HepG2 (cell line): ENCODE measurements around the gene TBX3. TPM values are rescaled to one million over a fixed set of nuclear protein-coding genes. Genes with fewer than 3 reads are reported as not detected.
A peak's percentile ranks its signal among the peaks of the same experiment; 100 is the strongest.

Source experiments
- ATAC-seq: fragments of 200-7000 bp; cut with Tn5 transposase; 3 replicates; pipeline ENCODE4 v1.9.1; 2020; ENCODE audit warnings: mild to moderate bottlenecking, moderate library complexity
- BruUV-seq: library from RNA; stranded (reverse); fragments of 400-500 nt; replicated peaks from 2 replicates; lab custom pipeline; 2021; lab: Mats Ljungman, UMichigan
- CTCF ChIA-PET: fragments of 300-600 bp; formaldehyde crosslinking; extraction: SDS; loops from one replicate; lab custom pipeline; 2021; ENCODE audit warnings: low total read pairs, inconsistent platforms, low intra/inter-chr PET ratio; lab: Yijun Ruan, JAX
- POLR2A ChIA-PET: fragments of 350-600 bp; sonication (Branson Sonifier 250); formaldehyde crosslinking; loops from one replicate; lab custom pipeline; 2020; ENCODE audit warnings: antibody characterized with exemption, inconsistent platforms; lab: Yijun Ruan, JAX
- DNase-seq: peaks from one replicate; pipeline ENCODE4 v3.0.0-alpha.2; 2015; ENCODE audit warnings: low spot score
- FAIRE-seq: peaks from 3 replicates; lab custom pipeline; 2011; peaks lifted over from hg19 to GRCh38; lab: Jason Lieb, UNC
- H2AFZ ChIP-seq: one replicate; pipeline ENCODE4 v1.6.1; 2011; ENCODE audit warnings: low read length, inconsistent platforms
- H3K27ac ChIP-seq: fragments of 300-600 bp; 3 replicates; pipeline ENCODE4 v1.8.0; 2011; ENCODE audit warnings: mixed run types, mild to moderate bottlenecking, mixed read lengths, low read length, inconsistent platforms; ENCODE audit not compliant: insufficient read depth; ENCODE audit errors: extremely low read length
- H3K27me3 ChIP-seq, 2 experiments: fragments of 200-600 bp in 1 of 2; 2 replicates in 1 of 2; 3 replicates in 1 of 2; pipeline versions ENCODE4 v1.6.0 to v1.8.0; 2011; ENCODE audit warnings: low read length in 2 of 2, mild to moderate bottlenecking in 2 of 2, moderate library complexity in 2 of 2, inconsistent platforms in 1 of 2; ENCODE audit not compliant: insufficient read depth in 2 of 2, control insufficient read depth in 1 of 2
- H3K36me3 ChIP-seq, 2 experiments: fragments of 200-600 bp in 1 of 2; replicated peaks in 1 of 2; 2 replicates in 1 of 2; 3 replicates in 1 of 2; pipeline versions ENCODE4 v1.5.1 to v1.8.0; 2011; ENCODE audit warnings: low read length in 2 of 2, inconsistent platforms in 1 of 2; ENCODE audit not compliant: insufficient read depth in 2 of 2, control insufficient read depth in 1 of 2
- H3K4me1 ChIP-seq: 2 replicates; pipeline ENCODE4 v1.5.1; 2012; ENCODE audit warnings: low read length, inconsistent platforms; ENCODE audit not compliant: insufficient read depth
- H3K4me2 ChIP-seq: 2 replicates; pipeline ENCODE4 v1.6.0; 2011; ENCODE audit warnings: low read depth, low read length, inconsistent platforms
- H3K4me3 ChIP-seq, 3 experiments: fragments of 200-600 bp in 1 of 3; sonication (generic), shearing (Covaris generic) in 1 of 3; replicated peaks in 1 of 3; 2 replicates each; pipeline ENCODE4 v1.5.1; 2011 to 2016; ENCODE audit warnings: low read length in 3 of 3, inconsistent platforms in 2 of 3, low read depth in 2 of 3, mild to moderate bottlenecking in 2 of 3, control low read depth in 1 of 3, mixed read lengths in 1 of 3; ENCODE audit not compliant: insufficient read depth in 1 of 3
- H3K79me2 ChIP-seq: one replicate; pipeline ENCODE4 v1.6.1; 2011; ENCODE audit warnings: low read length, inconsistent platforms; ENCODE audit not compliant: insufficient read depth
- H3K9ac ChIP-seq: 2 replicates; pipeline ENCODE4 v1.6.0; 2011; ENCODE audit warnings: mild to moderate bottlenecking, low read depth, low read length, inconsistent platforms; ENCODE audit not compliant: insufficient read depth
- H3K9me3 ChIP-seq: 2 replicates; pipeline ENCODE4 v1.5.1; 2012; ENCODE audit warnings: mild to moderate bottlenecking, low read length
- H4K20me1 ChIP-seq: 2 replicates; pipeline ENCODE4 v1.6.0; 2011; ENCODE audit warnings: inconsistent platforms, mild to moderate bottlenecking, low read length, moderate library complexity; ENCODE audit not compliant: insufficient read depth
- AGO1 ChIP-seq: fragments of 200-400 bp; formaldehyde crosslinking; IDR thresholded peaks from 2 replicates; pipeline ENCODE4 v1.6.1; 2017; ENCODE audit warnings: mild to moderate bottlenecking, low read depth, low read length, moderate library complexity; ENCODE audit not compliant: poor library complexity, severe bottlenecking
- CENPT ChIP-seq: sonication (generic); formaldehyde crosslinking; IDR thresholded peaks from 2 replicates; pipeline ENCODE4 v1.8.0; 2022; ENCODE audit warnings: low read depth, mild to moderate bottlenecking, moderate library complexity, missing genetic modification reagents
- HOXA7 ChIP-seq: sonication (generic); formaldehyde crosslinking; IDR thresholded peaks from 2 replicates; pipeline ENCODE4 v1.8.1; 2022; ENCODE audit warnings: mild to moderate bottlenecking, missing genetic modification reagents, moderate library complexity
- PCBP2 ChIP-seq: fragments of 200-400 bp; formaldehyde crosslinking; optimal IDR thresholded peaks from 2 replicates; pipeline ENCODE3; 2018; ENCODE audit warnings: low read length, low read depth; ENCODE audit not compliant: poor library complexity, severe bottlenecking
- POGZ ChIP-seq: sonication (generic); formaldehyde crosslinking; IDR thresholded peaks from 2 replicates; pipeline ENCODE4 v1.4.0; 2020; ENCODE audit warnings: mild to moderate bottlenecking, missing genetic modification reagents
- REXO4 ChIP-seq: sonication (generic); formaldehyde crosslinking; IDR thresholded peaks from 2 replicates; pipeline ENCODE4 v1.8.0; 2022; ENCODE audit warnings: missing genetic modification reagents, mild to moderate bottlenecking, borderline replicate concordance
- TGIF2 ChIP-seq: IDR thresholded peaks from 2 replicates; pipeline ENCODE4 v1.6.1; 2016; ENCODE audit warnings: control low read depth, missing compliant biosample characterization
- ZFP1 ChIP-seq: IDR thresholded peaks from 2 replicates; pipeline ENCODE4 v1.6.1; 2016
- ZNF776 ChIP-seq: sonication (generic); formaldehyde crosslinking; IDR thresholded peaks from 2 replicates; pipeline ENCODE4 v1.4.0; 2020; ENCODE audit warnings: mild to moderate bottlenecking, missing genetic modification reagents
- ZSCAN30 ChIP-seq: sonication (generic); formaldehyde crosslinking; IDR thresholded peaks from 2 replicates; pipeline ENCODE4 v1.5.0; 2020; ENCODE audit warnings: mild to moderate bottlenecking, missing genetic modification reagents
- WGBS: methylation state at CpG from one replicate; pipeline ENCODE4 v1.1.6; 2017; ENCODE audit warnings: low lambda C conversion rate; 5-methylcytosine and 5-hydroxymethylcytosine counted together
- in situ Hi-C: cut with HindIII; loops from 2 replicates; pipeline ENCODE4 v1.10.0; 2017; ENCODE audit warnings: low pct_unique_long_range_greater_than_20kb; ENCODE audit not compliant: extremely low pct_ligation_motif_present
- intact Hi-C: fragments of 100-400 bp; cut with micrococcal nuclease; formaldehyde crosslinking; loops from one replicate; pipeline ENCODE4 v1.10.0; 2022; ENCODE audit not compliant: unreplicated experiment
- polyA plus RNA-seq, 8 experiments: library from polyadenylated mRNA; depleted of rRNA in 3 of 8; stranded (reverse) in 7 of 8; unstranded in 1 of 8; fragments of >200 nt; fragmentation: Illumina TruSeq in 4 of 8; extraction: Trizol in 4 of 8; gene quantifications; 2 replicates each; pipeline versions ENCODE4 v1.2.1 to v1.2.3, GENCODE V29; 2011 to 2016; ENCODE audit warnings: low read depth in 4 of 8, missing spikeins in 1 of 8, mixed read lengths in 1 of 8; ENCODE audit not compliant: insufficient read depth in 1 of 8
- total RNA-seq, 5 experiments: library from RNA; depleted of rRNA; stranded (reverse); fragments of >200 nt; fragmentation: Illumina TruSeq; extraction: Trizol; gene quantifications; 2 replicates each; pipeline ENCODE4 v1.2.3, GENCODE V29; 2016; ENCODE audit warnings: low read depth in 1 of 5
- TF ChIP-seq, protein P1 (sequence below): IDR thresholded peaks from 2 replicates; pipeline ENCODE4 v1.6.1; 2016; ENCODE audit warnings: low read depth, missing genetic modification reagents, missing compliant biosample characterization
- TF ChIP-seq, protein P2 (sequence below): sonication (generic); formaldehyde crosslinking; IDR thresholded peaks from 2 replicates; pipeline ENCODE4 v1.5.0; 2020; ENCODE audit warnings: mild to moderate bottlenecking, low read depth, missing genetic modification reagents, borderline replicate concordance
- TF ChIP-seq, protein P3 (sequence below): sonication (generic); formaldehyde crosslinking; IDR thresholded peaks from 2 replicates; pipeline ENCODE4 v1.8.0; 2022; ENCODE audit warnings: mild to moderate bottlenecking, missing genetic modification reagents
- TF ChIP-seq, protein P4 (sequence below): sonication (generic); formaldehyde crosslinking; conservative IDR thresholded peaks from 2 replicates; pipeline ENCODE4 v1.8.0; 2022; ENCODE audit warnings: low read depth, missing genetic modification reagents

The TBX3 gene
- total and polyA plus RNA-seq, 2 of the 13 experiments (the other 11 are each of a cell fraction or from before 2014, with no cell fraction given): 27.1 to 42.4 TPM

DNA sequence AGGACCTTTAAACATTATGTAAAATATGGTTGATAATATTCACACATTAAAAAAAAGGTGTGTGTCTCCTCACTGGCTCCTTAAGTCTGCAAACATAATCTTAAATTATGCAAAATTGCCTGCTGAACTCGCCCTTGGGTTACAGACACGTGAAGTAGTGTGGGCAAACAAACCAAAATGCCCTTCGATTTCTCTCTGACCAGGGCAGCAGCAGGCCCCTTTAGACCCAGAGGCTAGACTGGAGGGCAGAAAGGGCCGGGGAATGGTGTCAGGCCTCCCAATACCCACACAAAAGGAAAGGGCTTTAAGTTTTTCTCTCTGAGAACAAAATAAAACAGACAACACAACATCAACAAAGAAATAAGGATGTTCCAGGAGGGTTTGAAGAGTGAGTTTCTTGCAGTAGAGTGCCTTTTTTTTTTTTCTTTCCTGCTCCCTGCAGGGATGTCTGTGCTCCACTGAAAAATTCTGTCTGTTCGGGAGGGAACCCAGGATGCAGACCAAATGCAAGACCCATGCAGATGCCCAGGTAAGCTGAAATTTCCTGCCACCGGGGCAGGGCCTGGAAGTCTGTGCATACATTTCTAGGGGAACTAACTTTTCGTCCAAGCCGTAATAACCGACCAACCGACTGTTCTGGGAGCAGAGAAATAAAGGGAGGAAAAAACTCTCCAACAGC, 1.7 kb downstream of the TBX3 start:
- Histone ChIP-seq H3K9ac (peak overlapping the region; percentile 96), H3K27me3 (no peaks in the 10 kb centered on the region; a peak in 1 of 5 replicates), H3K4me3 (peak overlapping the region; percentile 81 to 97 (median 97)), H3K4me1 (peaks cover 42% of the 10 kb centered on the region), H3K27ac (peak overlapping the region; percentile 96), H3K36me3 (peaks cover 7 to 30% of the 10 kb centered on the region in 2 experiments), H2AFZ (no peak overlapping the region), H3K4me2 (peak overlapping the region; percentile 86), H4K20me1 (peaks cover 30% of the 10 kb centered on the region), H3K9me3 (no peaks in the 10 kb centered on the region), H3K79me2 (peaks cover 75% of the 10 kb centered on the region)
- FAIRE-seq (no peak), ATAC-seq (no peak), DNase-seq (no peak)
- intact Hi-C loops (loop anchor here (5.0 kb wide), 1 partner anchor 130 kb away; no protein-coding TSS in a partner anchor), in situ Hi-C loops (no loop called here)
- ChIA-PET POLR2A (interaction anchor here (1.3 to 2.9 kb wide), 3 partner anchors 12 to 117 kb away, joined by 3 to 101 read pairs (median 5); no protein-coding TSS in a partner anchor), CTCF (interaction anchor here (0.9 kb wide), 1 partner anchor 56 kb away, joined by 3 read pairs; no protein-coding TSS in a partner anchor)
- WGBS: under 1% methylated on average over 10 of the region's 10 CpGs
- BruUV-seq: TSS peak; percentile 48
- TF ChIP-seq ZNF776 (CRISPR knock-in tag): 0 out of 2 replicates have a peak, but pooled peaks have one; percentile 9
- TF ChIP-seq, protein P1, sequence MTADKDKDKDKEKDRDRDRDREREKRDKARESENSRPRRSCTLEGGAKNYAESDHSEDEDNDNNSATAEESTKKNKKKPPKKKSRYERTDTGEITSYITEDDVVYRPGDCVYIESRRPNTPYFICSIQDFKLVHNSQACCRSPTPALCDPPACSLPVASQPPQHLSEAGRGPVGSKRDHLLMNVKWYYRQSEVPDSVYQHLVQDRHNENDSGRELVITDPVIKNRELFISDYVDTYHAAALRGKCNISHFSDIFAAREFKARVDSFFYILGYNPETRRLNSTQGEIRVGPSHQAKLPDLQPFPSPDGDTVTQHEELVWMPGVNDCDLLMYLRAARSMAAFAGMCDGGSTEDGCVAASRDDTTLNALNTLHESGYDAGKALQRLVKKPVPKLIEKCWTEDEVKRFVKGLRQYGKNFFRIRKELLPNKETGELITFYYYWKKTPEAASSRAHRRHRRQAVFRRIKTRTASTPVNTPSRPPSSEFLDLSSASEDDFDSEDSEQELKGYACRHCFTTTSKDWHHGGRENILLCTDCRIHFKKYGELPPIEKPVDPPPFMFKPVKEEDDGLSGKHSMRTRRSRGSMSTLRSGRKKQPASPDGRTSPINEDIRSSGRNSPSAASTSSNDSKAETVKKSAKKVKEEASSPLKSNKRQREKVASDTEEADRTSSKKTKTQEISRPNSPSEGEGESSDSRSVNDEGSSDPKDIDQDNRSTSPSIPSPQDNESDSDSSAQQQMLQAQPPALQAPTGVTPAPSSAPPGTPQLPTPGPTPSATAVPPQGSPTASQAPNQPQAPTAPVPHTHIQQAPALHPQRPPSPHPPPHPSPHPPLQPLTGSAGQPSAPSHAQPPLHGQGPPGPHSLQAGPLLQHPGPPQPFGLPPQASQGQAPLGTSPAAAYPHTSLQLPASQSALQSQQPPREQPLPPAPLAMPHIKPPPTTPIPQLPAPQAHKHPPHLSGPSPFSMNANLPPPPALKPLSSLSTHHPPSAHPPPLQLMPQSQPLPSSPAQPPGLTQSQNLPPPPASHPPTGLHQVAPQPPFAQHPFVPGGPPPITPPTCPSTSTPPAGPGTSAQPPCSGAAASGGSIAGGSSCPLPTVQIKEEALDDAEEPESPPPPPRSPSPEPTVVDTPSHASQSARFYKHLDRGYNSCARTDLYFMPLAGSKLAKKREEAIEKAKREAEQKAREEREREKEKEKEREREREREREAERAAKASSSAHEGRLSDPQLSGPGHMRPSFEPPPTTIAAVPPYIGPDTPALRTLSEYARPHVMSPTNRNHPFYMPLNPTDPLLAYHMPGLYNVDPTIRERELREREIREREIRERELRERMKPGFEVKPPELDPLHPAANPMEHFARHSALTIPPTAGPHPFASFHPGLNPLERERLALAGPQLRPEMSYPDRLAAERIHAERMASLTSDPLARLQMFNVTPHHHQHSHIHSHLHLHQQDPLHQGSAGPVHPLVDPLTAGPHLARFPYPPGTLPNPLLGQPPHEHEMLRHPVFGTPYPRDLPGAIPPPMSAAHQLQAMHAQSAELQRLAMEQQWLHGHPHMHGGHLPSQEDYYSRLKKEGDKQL (CRISPR knock-in tag): no peak
- no peak for TF ChIP-seq ZFP1 (CRISPR knock-in tag)
- no peak for TF ChIP-seq POGZ
- no peak for TF ChIP-seq PCBP2
- TF ChIP-seq CENPT (CRISPR knock-in tag): no peak
- TF ChIP-seq REXO4 (CRISPR knock-in tag): no peak
- TF ChIP-seq HOXA7: no peak
- TF ChIP-seq, protein P2, sequence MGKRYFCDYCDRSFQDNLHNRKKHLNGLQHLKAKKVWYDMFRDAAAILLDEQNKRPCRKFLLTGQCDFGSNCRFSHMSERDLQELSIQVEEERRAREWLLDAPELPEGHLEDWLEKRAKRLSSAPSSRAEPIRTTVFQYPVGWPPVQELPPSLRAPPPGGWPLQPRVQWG (CRISPR knock-in tag): no peak
- TF ChIP-seq, protein P3, sequence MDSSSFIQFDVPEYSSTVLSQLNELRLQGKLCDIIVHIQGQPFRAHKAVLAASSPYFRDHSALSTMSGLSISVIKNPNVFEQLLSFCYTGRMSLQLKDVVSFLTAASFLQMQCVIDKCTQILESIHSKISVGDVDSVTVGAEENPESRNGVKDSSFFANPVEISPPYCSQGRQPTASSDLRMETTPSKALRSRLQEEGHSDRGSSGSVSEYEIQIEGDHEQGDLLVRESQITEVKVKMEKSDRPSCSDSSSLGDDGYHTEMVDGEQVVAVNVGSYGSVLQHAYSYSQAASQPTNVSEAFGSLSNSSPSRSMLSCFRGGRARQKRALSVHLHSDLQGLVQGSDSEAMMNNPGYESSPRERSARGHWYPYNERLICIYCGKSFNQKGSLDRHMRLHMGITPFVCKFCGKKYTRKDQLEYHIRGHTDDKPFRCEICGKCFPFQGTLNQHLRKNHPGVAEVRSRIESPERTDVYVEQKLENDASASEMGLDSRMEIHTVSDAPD (CRISPR knock-in tag): no peak
- no peak for TF ChIP-seq ZSCAN30 (CRISPR knock-in tag)
- TF ChIP-seq, protein P4, sequence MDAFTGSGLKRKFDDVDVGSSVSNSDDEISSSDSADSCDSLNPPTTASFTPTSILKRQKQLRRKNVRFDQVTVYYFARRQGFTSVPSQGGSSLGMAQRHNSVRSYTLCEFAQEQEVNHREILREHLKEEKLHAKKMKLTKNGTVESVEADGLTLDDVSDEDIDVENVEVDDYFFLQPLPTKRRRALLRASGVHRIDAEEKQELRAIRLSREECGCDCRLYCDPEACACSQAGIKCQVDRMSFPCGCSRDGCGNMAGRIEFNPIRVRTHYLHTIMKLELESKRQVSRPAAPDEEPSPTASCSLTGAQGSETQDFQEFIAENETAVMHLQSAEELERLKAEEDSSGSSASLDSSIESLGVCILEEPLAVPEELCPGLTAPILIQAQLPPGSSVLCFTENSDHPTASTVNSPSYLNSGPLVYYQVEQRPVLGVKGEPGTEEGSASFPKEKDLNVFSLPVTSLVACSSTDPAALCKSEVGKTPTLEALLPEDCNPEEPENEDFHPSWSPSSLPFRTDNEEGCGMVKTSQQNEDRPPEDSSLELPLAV (CRISPR knock-in tag): no peak
- TF ChIP-seq TGIF2 (CRISPR knock-in tag): 0 out of 2 replicates have a peak, but pooled peaks have one; percentile 38
- no peak for TF ChIP-seq AGO1
